Astrocyte (in vitro differentiated cells and primary cell): Measurements from ENCODE around the gene PSEN1. TPM values are rescaled to one million over a fixed set of nuclear protein-coding genes. Genes with fewer than 3 reads are reported as not detected.
A peak's percentile ranks its signal among the peaks of the same experiment; 100 is the strongest.
"Not testable (repeated sequence)": the region's sequence is repeated elsewhere in the genome, so short reads cannot be mapped to it uniquely, and the experiment has no call there.

Experiments used
- DNase-seq: peaks from one replicate; pipeline ENCODE4 v3.0.0-alpha.2; 2010; ENCODE audit warnings: low read depth
- FAIRE-seq: peaks from 2 replicates; lab custom pipeline; 2011; peaks lifted over from hg19 to GRCh38; lab: Jason Lieb, UNC
- H2AFZ ChIP-seq: 2 replicates; pipeline ENCODE4 v1.6.0; 2012; ENCODE audit warnings: low read depth, low read length, inconsistent platforms
- H3K27ac ChIP-seq: 2 replicates; pipeline ENCODE4 v1.5.1; 2011; ENCODE audit warnings: low read depth, low read length, inconsistent platforms
- H3K27me3 ChIP-seq: 2 replicates; pipeline ENCODE4 v1.6.0; 2011; ENCODE audit warnings: low read length, inconsistent platforms; ENCODE audit not compliant: insufficient read depth
- H3K36me3 ChIP-seq: 2 replicates; pipeline ENCODE4 v1.5.1; 2011; ENCODE audit warnings: low read length, inconsistent platforms; ENCODE audit not compliant: insufficient read depth
- H3K4me1 ChIP-seq: 2 replicates; pipeline ENCODE4 v1.5.1; 2011; ENCODE audit warnings: low read length, inconsistent platforms; ENCODE audit not compliant: insufficient read depth
- H3K4me2 ChIP-seq: 2 replicates; pipeline ENCODE4 v1.6.0; 2012; ENCODE audit warnings: low read length, inconsistent platforms
- H3K4me3 ChIP-seq: 2 replicates; pipeline ENCODE4 v1.5.1; 2011; ENCODE audit warnings: low read depth, mild to moderate bottlenecking, low read length, inconsistent platforms; ENCODE audit not compliant: insufficient read depth
- H3K79me2 ChIP-seq: 2 replicates; pipeline ENCODE4 v1.6.0; 2012; ENCODE audit warnings: mild to moderate bottlenecking, low read length, inconsistent platforms; ENCODE audit not compliant: insufficient read depth
- H3K9ac ChIP-seq: 2 replicates; pipeline ENCODE4 v1.6.0; 2012; ENCODE audit warnings: mild to moderate bottlenecking, low read length, inconsistent platforms
- H3K9me3 ChIP-seq: 2 replicates; pipeline ENCODE4 v1.5.1; 2012; ENCODE audit warnings: low read depth, mild to moderate bottlenecking, low read length, inconsistent platforms; ENCODE audit not compliant: insufficient read depth
- H4K20me1 ChIP-seq: 2 replicates; pipeline ENCODE4 v1.6.0; 2012; ENCODE audit warnings: low read length, inconsistent platforms; ENCODE audit not compliant: insufficient read depth
- H3K27ac Mint-ChIP-seq: one replicate; pipeline ENCODE4 v1.8.0; 2021; ENCODE audit warnings: mild to moderate bottlenecking, mixed read lengths; ENCODE audit not compliant: unreplicated experiment
- H3K27me3 Mint-ChIP-seq: one replicate; pipeline ENCODE4 v1.8.0; 2021; ENCODE audit warnings: low read depth, mixed read lengths; ENCODE audit not compliant: unreplicated experiment
- H3K36me3 Mint-ChIP-seq: one replicate; pipeline ENCODE4 v1.8.0; 2021; ENCODE audit warnings: low read depth, mixed read lengths; ENCODE audit not compliant: unreplicated experiment
- H3K4me1 Mint-ChIP-seq: one replicate; pipeline ENCODE4 v1.8.0; 2021; ENCODE audit warnings: low read depth, mixed read lengths; ENCODE audit not compliant: unreplicated experiment
- H3K4me3 Mint-ChIP-seq: one replicate; pipeline ENCODE4 v1.8.0; 2021; ENCODE audit warnings: mild to moderate bottlenecking, moderate library complexity, mixed read lengths; ENCODE audit not compliant: unreplicated experiment
- H3K9me3 Mint-ChIP-seq: one replicate; pipeline ENCODE4 v1.8.0; 2021; ENCODE audit warnings: mild to moderate bottlenecking, mixed read lengths; ENCODE audit not compliant: unreplicated experiment
- CTCF ChIP-seq: IDR thresholded peaks from 2 replicates; pipeline ENCODE4 v1.5.1; 2011; ENCODE audit warnings: low read depth, mild to moderate bottlenecking, inconsistent platforms, low read length, moderate library complexity; ENCODE audit not compliant: insufficient read depth
- EZH2 ChIP-seq: IDR thresholded peaks from 2 replicates; pipeline ENCODE4 v1.6.1; 2012; ENCODE audit warnings: mild to moderate bottlenecking, low read length, inconsistent platforms; ENCODE audit not compliant: insufficient read depth
- total RNA-seq: library from RNA; stranded (reverse); gene quantifications from 2 replicates; pipeline ENCODE4 v1.2.1, GENCODE V29; 2021

PSEN1 gene
- total RNA-seq, 1 donor from 2014 or later: 89.5 TPM

- TF ChIP-seq EZH2 (no peak), CTCF (no peak)
- H3K4me3 Mint-ChIP-seq: no peak overlapping the region
- no peak for FAIRE-seq
- H3K27me3 Mint-ChIP-seq: no peaks in the 10 kb centered on the region
- Histone ChIP-seq H3K36me3 (peaks cover 13% of the 10 kb centered on the region), H2AFZ (no peak overlapping the region), H3K27ac (no peak overlapping the region), H4K20me1 (peaks cover 8% of the 10 kb centered on the region), H3K27me3 (no peaks in the 10 kb centered on the region), H3K4me1 (no peaks in the 10 kb centered on the region), H3K4me2 (no peak overlapping the region), H3K9me3 (no peaks in the 10 kb centered on the region), H3K4me3 (no peak overlapping the region), H3K9ac (no peak overlapping the region), H3K79me2 (no peaks in the 10 kb centered on the region)
- no peaks in the 10 kb centered on the region for H3K4me1 Mint-ChIP-seq
- no peak overlapping the region for H3K27ac Mint-ChIP-seq
- no peak for DNase-seq
- peaks cover 23% of the 10 kb centered on the region for H3K36me3 Mint-ChIP-seq
- H3K9me3 Mint-ChIP-seq: no peaks in the 10 kb centered on the region
Measured at GRCh38 chr14:73176685-73177084, 40.4 kb downstream of the PSEN1 start.

GRCh38 chr14:73180385-73180805 lies 44.1 kb downstream of the PSEN1 start:
- Histone ChIP-seq H3K79me2 (no peaks in the 10 kb centered on the region), H3K4me3 (no peak overlapping the region), H4K20me1 (peaks cover 5% of the 10 kb centered on the region), H3K36me3 (peaks cover 5% of the 10 kb centered on the region), H2AFZ (no peak overlapping the region), H3K4me2 (no peak overlapping the region), H3K9ac (no peak overlapping the region), H3K27ac (no peak overlapping the region), H3K27me3 (no peaks in the 10 kb centered on the region), H3K9me3 (no peaks in the 10 kb centered on the region), H3K4me1 (no peaks in the 10 kb centered on the region)
- no peak for FAIRE-seq
- peaks cover 16% of the 10 kb centered on the region for H3K36me3 Mint-ChIP-seq
- peak; percentile 53 for DNase-seq
- no peak overlapping the region for H3K4me3 Mint-ChIP-seq
- TF ChIP-seq CTCF: no peak
- no peak for TF ChIP-seq EZH2
- H3K27me3 Mint-ChIP-seq: no peaks in the 10 kb centered on the region
- H3K27ac Mint-ChIP-seq: no peak overlapping the region
- H3K4me1 Mint-ChIP-seq: no peaks in the 10 kb centered on the region
- no peaks in the 10 kb centered on the region for H3K9me3 Mint-ChIP-seq

- H3K27me3 Mint-ChIP-seq, H3K9ac ChIP-seq, H3K4me2 ChIP-seq: not testable (repeated sequence)
Measured at GRCh38 chr14:73180969-73181368, 44.7 kb downstream of the PSEN1 start.

More at GRCh38 chr14:73180969-73181368, 44.7 kb downstream of the PSEN1 start:
- not testable (repeated sequence) for H3K27me3 ChIP-seq, H3K4me1 ChIP-seq, H3K9me3 ChIP-seq, H3K4me3 ChIP-seq, FAIRE-seq, H4K20me1 ChIP-seq, H3K4me3 Mint-ChIP-seq, H3K27ac Mint-ChIP-seq, H2AFZ ChIP-seq, H3K27ac ChIP-seq, H3K4me1 Mint-ChIP-seq, H3K36me3 ChIP-seq, DNase-seq, H3K79me2 ChIP-seq, H3K9me3 Mint-ChIP-seq
- H3K36me3 Mint-ChIP-seq: peaks cover 20% of the 10 kb centered on the region
